ENCODE results near the gene MARCHF9.

Gene MARCHF9

DNA sequence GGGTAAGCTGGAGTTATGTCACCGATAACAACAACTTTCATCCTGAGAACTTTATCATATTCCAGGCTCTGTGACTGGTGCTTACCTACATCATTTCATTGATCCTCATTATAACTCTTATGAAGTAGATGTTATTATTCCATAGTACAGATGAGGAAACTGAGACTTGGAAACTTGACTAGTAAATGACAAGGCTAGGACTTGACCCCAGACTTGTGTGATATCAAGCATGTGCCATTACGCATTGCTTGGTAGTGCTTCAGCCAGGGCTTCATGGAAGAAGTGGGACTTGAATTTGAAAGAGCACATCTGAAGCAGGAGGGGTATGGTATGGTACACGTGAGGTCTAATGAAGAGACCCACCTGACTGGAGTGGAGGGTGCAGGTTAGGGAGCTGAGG, 51.8 kb downstream of the MARCHF9 start:
- no peak for TF ChIP-seq CTCF (IDR thresholded peaks at IDR 0.05)

DNA sequence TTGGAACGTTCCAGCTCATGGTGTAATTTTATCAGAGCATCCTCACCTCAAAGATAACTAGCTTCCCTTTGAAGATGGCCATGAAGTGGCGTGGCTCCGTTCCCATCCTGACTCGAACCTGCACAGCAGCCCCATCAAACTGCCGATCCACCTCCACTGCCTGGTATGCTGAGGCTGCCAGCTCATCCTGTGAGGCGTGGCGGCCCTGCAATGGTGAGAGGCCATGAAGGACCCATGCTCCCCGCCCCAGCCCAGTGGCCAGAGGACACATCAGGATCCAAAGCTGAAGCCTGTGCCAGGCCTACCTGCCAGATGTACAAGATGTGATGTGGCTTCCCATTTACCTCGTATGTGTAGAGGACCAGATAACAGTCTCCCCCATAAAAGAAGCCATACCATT, 52.4 kb downstream of the MARCHF9 start:
- TF ChIP-seq CTCF (IDR thresholded peaks at IDR 0.05): no peak

- no peak for TF ChIP-seq CTCF (IDR thresholded peaks at IDR 0.05)
Measured at GRCh38 chr12:57808351-57808750, 53.4 kb downstream of the MARCHF9 start.

- no peak for TF ChIP-seq CTCF (IDR thresholded peaks at IDR 0.05)
Measured at GRCh38 chr12:57809425-57809824, 54.5 kb downstream of the MARCHF9 start.

Measured in LNCAP (cell line).